GM12875 (cell line): ENCODE data around the gene ANKUB1.

Source experiments
- H3K4me3 ChIP-seq: one replicate; pipeline ENCODE4 v1.5.1; 2011; ENCODE audit warnings: low read depth, low read length, control low read depth
- TF ChIP-seq, protein P1 (sequence below): IDR thresholded peaks from 2 replicates; pipeline ENCODE4 v1.5.1; 2011; ENCODE audit warnings: low read depth, mild to moderate bottlenecking, control low read depth, inconsistent platforms, low read length, moderate library complexity, borderline replicate concordance; ENCODE audit not compliant: insufficient read depth

Gene ANKUB1

GRCh38 chr3:149739396-149739795 is 53.0 kb downstream of the ANKUB1 start:
- TF ChIP-seq, protein P1, sequence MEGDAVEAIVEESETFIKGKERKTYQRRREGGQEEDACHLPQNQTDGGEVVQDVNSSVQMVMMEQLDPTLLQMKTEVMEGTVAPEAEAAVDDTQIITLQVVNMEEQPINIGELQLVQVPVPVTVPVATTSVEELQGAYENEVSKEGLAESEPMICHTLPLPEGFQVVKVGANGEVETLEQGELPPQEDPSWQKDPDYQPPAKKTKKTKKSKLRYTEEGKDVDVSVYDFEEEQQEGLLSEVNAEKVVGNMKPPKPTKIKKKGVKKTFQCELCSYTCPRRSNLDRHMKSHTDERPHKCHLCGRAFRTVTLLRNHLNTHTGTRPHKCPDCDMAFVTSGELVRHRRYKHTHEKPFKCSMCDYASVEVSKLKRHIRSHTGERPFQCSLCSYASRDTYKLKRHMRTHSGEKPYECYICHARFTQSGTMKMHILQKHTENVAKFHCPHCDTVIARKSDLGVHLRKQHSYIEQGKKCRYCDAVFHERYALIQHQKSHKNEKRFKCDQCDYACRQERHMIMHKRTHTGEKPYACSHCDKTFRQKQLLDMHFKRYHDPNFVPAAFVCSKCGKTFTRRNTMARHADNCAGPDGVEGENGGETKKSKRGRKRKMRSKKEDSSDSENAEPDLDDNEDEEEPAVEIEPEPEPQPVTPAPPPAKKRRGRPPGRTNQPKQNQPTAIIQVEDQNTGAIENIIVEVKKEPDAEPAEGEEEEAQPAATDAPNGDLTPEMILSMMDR, result no peak
- H3K4me3 ChIP-seq, result no peak overlapping the region

GRCh38 chr3:149738876-149739275 is 53.5 kb downstream of the ANKUB1 start:
- TF ChIP-seq, protein P1, result no peak
- H3K4me3 ChIP-seq, result no peak overlapping the region

DNA sequence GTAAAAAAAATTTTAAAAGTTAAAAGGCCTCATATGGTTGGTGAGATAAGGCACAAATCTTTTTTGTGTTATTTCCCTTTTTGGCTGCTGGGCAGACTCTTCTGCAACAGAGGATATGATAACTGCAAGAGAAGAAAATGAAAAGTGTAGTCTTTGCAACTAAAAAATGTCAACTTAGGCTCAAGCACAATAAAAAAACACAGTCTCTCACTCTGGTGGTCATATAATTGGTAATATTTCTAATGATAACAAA is 55.5 kb downstream of the ANKUB1 start:
- H3K4me3 ChIP-seq, result no peak overlapping the region
- TF ChIP-seq, protein P1, result no peak

GRCh38 chr3:149736175-149736952 is 56.0 kb downstream of the ANKUB1 start:
- TF ChIP-seq, protein P1, result no peak
- no peak overlapping the region for H3K4me3 ChIP-seq

DNA sequence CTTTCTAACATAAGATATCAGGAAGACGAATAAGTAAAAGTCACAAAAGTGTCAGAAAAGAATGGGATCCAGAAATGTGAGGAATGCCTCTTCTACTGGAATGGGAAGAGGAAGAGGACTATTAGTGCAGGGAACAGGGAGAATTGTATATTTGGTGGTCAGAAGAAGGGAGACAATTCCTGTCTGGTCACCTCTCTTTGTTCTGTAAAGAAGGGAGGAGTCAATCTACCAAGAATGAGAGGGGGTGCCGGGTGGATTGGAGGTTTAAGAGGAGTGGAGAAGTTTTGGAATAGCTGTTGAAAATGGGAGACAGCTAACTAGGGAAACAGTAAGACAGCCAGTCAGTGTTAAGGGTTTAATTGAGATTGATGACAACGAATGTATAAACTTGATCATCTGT is 60.1 kb downstream of the ANKUB1 start:
- no peak overlapping the region for H3K4me3 ChIP-seq
- TF ChIP-seq, protein P1, result no peak

GRCh38 chr3:149727656-149728055 is 64.7 kb downstream of the ANKUB1 start:
- TF ChIP-seq, protein P1, result no peak
- H3K4me3 ChIP-seq, result no peak overlapping the region

DNA sequence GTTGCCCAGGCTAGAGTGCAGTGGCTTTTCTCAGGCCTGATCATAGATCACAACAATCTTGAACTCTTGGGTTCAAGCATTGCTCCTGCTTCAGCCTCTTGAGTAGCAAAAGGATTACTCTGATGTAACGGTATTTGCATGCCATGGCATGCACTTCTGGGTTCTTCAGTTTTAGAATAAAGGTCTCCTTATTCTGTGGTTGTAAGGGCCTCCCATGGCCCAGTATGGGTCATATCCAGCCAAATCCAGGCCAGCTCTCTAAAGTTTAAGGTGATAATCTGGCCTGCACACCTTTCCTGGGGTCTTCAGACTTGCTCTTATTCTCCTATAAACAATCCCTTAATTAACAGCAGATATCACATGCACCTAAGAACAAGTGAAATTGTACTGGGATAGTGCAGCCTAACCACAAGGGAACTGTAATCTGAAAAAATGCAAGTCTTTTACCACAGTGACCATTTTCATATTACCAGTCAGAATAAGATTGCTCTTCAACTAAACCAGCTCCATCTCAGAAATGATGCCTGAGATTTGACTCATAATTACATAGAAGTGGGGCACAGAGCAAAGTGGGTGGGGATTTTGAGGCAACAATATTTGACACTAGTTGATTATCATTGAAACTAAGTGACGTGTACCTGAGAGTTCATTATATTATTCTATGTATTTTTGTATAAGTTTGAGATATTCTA is 65.5 kb downstream of the ANKUB1 start:
- H3K4me3 ChIP-seq, result no peak overlapping the region
- TF ChIP-seq, protein P1, result no peak
